GM12878 (cell line): ENCODE data around the gene ZNF678. TPM values are rescaled to one million over a fixed set of nuclear protein-coding genes. Genes with fewer than 3 reads are reported as not detected.
A peak's percentile ranks its signal among the peaks of the same experiment; 100 is the strongest.

Experiments
- BACH1 ChIP-seq: fragments of 450-650 bp; IDR thresholded peaks from 2 replicates; pipeline ENCODE4 v1.6.1; 2017; ENCODE audit warnings: mild to moderate bottlenecking, borderline replicate concordance
- E4F1 ChIP-seq: fragments of 450-650 bp; IDR thresholded peaks from 2 replicates; pipeline ENCODE4 v1.6.1; 2018; ENCODE audit warnings: borderline replicate concordance, mild to moderate bottlenecking; ENCODE audit not compliant: partially characterized antibody
- EP300 ChIP-seq, 2 experiments: fragments of 150-350 bp in 1 of 2; IDR thresholded peaks; 2 replicates each; pipeline ENCODE4 v1.6.1; 2011 to 2012; ENCODE audit warnings: low read depth in 2 of 2, low read length in 2 of 2, borderline replicate concordance in 1 of 2, improper control_type of control experiment in 1 of 2, inconsistent platforms in 1 of 2; ENCODE audit not compliant: control insufficient read depth in 1 of 2
- EZH2 ChIP-seq: IDR thresholded peaks from 2 replicates; pipeline ENCODE4 v1.6.1; 2012; ENCODE audit warnings: low read depth, mild to moderate bottlenecking, control low read depth, inconsistent platforms, low read length, borderline replicate concordance; ENCODE audit not compliant: control insufficient read depth
- HSF1 ChIP-seq: fragments of 150-350 bp; IDR thresholded peaks from 2 replicates; pipeline ENCODE4 v1.6.1; 2014; ENCODE audit warnings: mild to moderate bottlenecking, low read depth, low read length
- IRF3 ChIP-seq: fragments of 450-650 bp; IDR thresholded peaks from 2 replicates; pipeline ENCODE4 v1.6.1; 2014; ENCODE audit warnings: mild to moderate bottlenecking
- JUND ChIP-seq: IDR thresholded peaks from 2 replicates; pipeline ENCODE4 v1.6.1; 2012; ENCODE audit warnings: low read depth, mild to moderate bottlenecking, low read length, improper control_type of control experiment, moderate library complexity
- KAT2A ChIP-seq: conservative IDR thresholded peaks from 2 replicates; pipeline ENCODE4 v1.6.1; 2011; ENCODE audit warnings: low read depth, low read length; ENCODE audit not compliant: control insufficient read depth
- LARP7 ChIP-seq: fragments of 450-650 bp; IDR thresholded peaks from 2 replicates; pipeline ENCODE4 v1.6.1; 2017; ENCODE audit warnings: mild to moderate bottlenecking
- MEF2A ChIP-seq: IDR thresholded peaks from 2 replicates; pipeline ENCODE4 v1.6.1; 2011; ENCODE audit warnings: low read depth, mild to moderate bottlenecking, low read length, moderate library complexity; ENCODE audit not compliant: insufficient read depth
- MEF2B ChIP-seq: fragments of 450-650 bp; IDR thresholded peaks from 2 replicates; pipeline ENCODE4 v1.6.1; 2018; ENCODE audit warnings: mild to moderate bottlenecking, moderate library complexity; ENCODE audit not compliant: partially characterized antibody, poor library complexity, severe bottlenecking
- NKRF ChIP-seq: fragments of 450-650 bp; conservative IDR thresholded peaks from 2 replicates; pipeline ENCODE4 v1.6.1; 2017; ENCODE audit warnings: mild to moderate bottlenecking, moderate library complexity
- PAX5 ChIP-seq: IDR thresholded peaks from 2 replicates; pipeline ENCODE4 v1.6.1; 2011; ENCODE audit warnings: low read depth, low read length, borderline replicate concordance
- PKNOX1 ChIP-seq: fragments of 450-650 bp; IDR thresholded peaks from 2 replicates; pipeline ENCODE4 v1.6.1; 2016; ENCODE audit warnings: mild to moderate bottlenecking
- POLR2AphosphoS2 ChIP-seq: IDR thresholded peaks from 2 replicates; pipeline ENCODE4 v1.6.1; 2011; ENCODE audit warnings: low read depth, mild to moderate bottlenecking, low read length, improper control_type of control experiment, moderate library complexity
- RUNX3 ChIP-seq: IDR thresholded peaks from 2 replicates; pipeline ENCODE4 v1.6.1; 2012; ENCODE audit warnings: low read length, inconsistent platforms
- SMARCA5 ChIP-seq: fragments of 450-650 bp; IDR thresholded peaks from 2 replicates; pipeline ENCODE4 v1.6.1; 2017; ENCODE audit warnings: mild to moderate bottlenecking
- WRNIP1 ChIP-seq: IDR thresholded peaks from 2 replicates; pipeline ENCODE4 v1.6.1; 2011; ENCODE audit warnings: low read depth, low read length, improper control_type of control experiment, borderline replicate concordance
- ZNF24 ChIP-seq: fragments of 450-650 bp; IDR thresholded peaks from 2 replicates; pipeline ENCODE4 v1.6.1; 2017; ENCODE audit warnings: antibody characterized with exemption, mild to moderate bottlenecking
- ZSCAN29 ChIP-seq: fragments of 450-650 bp; IDR thresholded peaks from 2 replicates; pipeline ENCODE4 v1.6.1; 2017; ENCODE audit warnings: mild to moderate bottlenecking, moderate library complexity
- polyA plus RNA-seq, 11 experiments: library from polyadenylated mRNA; depleted of rRNA in 4 of 11; unstranded in 6 of 11; stranded (reverse) in 5 of 11; fragments of >200 nt; fragmentation: Nextera tagmentation in 4 of 11; fragmentation: Illumina TruSeq in 1 of 11; extraction: Ambion mirVana in 4 of 11; extraction: Trizol in 1 of 11; gene quantifications; 1 replicate in 1 of 11; 2 replicates in 10 of 11; pipeline versions ENCODE4 v1.2.1 to v1.2.3, GENCODE V29; 2011 to 2016; ENCODE audit warnings: inconsistent platforms in 2 of 11, missing spikeins in 2 of 11, low read depth in 1 of 11
- total RNA-seq, 4 experiments: library from RNA; depleted of rRNA in 3 of 4; stranded (reverse); fragments of >200 nt in 3 of 4; fragmentation: Illumina TruSeq in 1 of 4; extraction: Trizol in 1 of 4; gene quantifications; 2 replicates each; pipeline versions ENCODE4 v1.2.1 to v1.2.3, GENCODE V29; 2013 to 2021

ZNF678 gene
- total and polyA plus RNA-seq, 10 of the 15 experiments (the other 5 are each of a cell fraction or from before 2014, with no cell fraction given), result 1.4 to 10.4 (median 3.5) TPM

- TF ChIP-seq HSF1 (no peak), LARP7 (peak; percentile 91), ZNF24 (0 out of 2 replicates have a peak, but pooled peaks have one; percentile 24), KAT2A (no peak), EP300 (IDR thresholded peaks at IDR 0.05; ENCODE audit: borderline replicate concordance in 1 of 2, control insufficient read depth in 1 of 2, low read depth in 2 of 2, low read length in 2 of 2) (no peak), MEF2A (no peak), NKRF (0 out of 2 replicates have a peak, but pooled peaks have one; percentile 69), WRNIP1 (no peak), MEF2B (peak; percentile 9), IRF3 (no peak), PKNOX1 (no peak), PAX5 (no peak), ZSCAN29 (no peak), EZH2 (no peak), SMARCA5 (peak; percentile 97), E4F1 (no peak), BACH1 (peak; percentile 47; the same call in 1 of the 2 replicates), RUNX3 (0 out of 2 replicates have a peak, but pooled peaks have one; percentile 8), POLR2AphosphoS2 (no peak), JUND (no peak)
Observed at GRCh38 chr1:227542153-227543120, 20.9 kb upstream of the ZNF678 start (continued).
